Smooth muscle cell (in vitro differentiated cells): ENCODE results near the gene NPHP4. TPM values are rescaled to one million over a fixed set of nuclear protein-coding genes. Genes with fewer than 3 reads are reported as not detected.

Experiments
- DNase-seq: peaks from one replicate; lab custom pipeline; 2025; ENCODE audit not compliant: unreplicated experiment; lab: John Stamatoyannopoulos, UW
- H2AFZ ChIP-seq: fragments of 200-600 bp; sonication (generic); 2 replicates; pipeline ENCODE4 v1.6.0; 2016; ENCODE audit warnings: antibody characterized with exemption, low read depth, mild to moderate bottlenecking
- H3F3A ChIP-seq: fragments of 200-600 bp; sonication (generic); 2 replicates; pipeline ENCODE4 v1.6.0; 2017; ENCODE audit warnings: antibody characterized with exemption, low read depth
- H3K27ac ChIP-seq: fragments of 200-600 bp; sonication (generic); 2 replicates; pipeline ENCODE4 v1.5.1; 2016; ENCODE audit warnings: low read depth, mild to moderate bottlenecking
- H3K27me3 ChIP-seq: fragments of 200-600 bp; sonication (generic); 2 replicates; pipeline ENCODE4 v1.6.1; 2016; ENCODE audit warnings: low read depth, mild to moderate bottlenecking
- H3K36me3 ChIP-seq: fragments of 200-600 bp; sonication (generic); 2 replicates; pipeline ENCODE4 v1.5.1; 2016; ENCODE audit warnings: low read depth
- H3K4me1 ChIP-seq: fragments of 200-600 bp; sonication (generic); 2 replicates; pipeline ENCODE4 v1.5.1; 2016; ENCODE audit warnings: low read depth
- H3K4me2 ChIP-seq: fragments of 200-600 bp; sonication (generic); 2 replicates; pipeline ENCODE4 v1.6.0; 2016; ENCODE audit warnings: mild to moderate bottlenecking
- H3K4me3 ChIP-seq: fragments of 200-600 bp; sonication (generic); 2 replicates; pipeline ENCODE4 v1.5.1; 2016; ENCODE audit warnings: mild to moderate bottlenecking
- H3K79me2 ChIP-seq: fragments of 200-600 bp; sonication (generic); 2 replicates; pipeline ENCODE4 v1.6.0; 2016; ENCODE audit warnings: low read depth, mild to moderate bottlenecking
- H3K9ac ChIP-seq: fragments of 200-600 bp; sonication (generic); 2 replicates; pipeline ENCODE4 v1.6.0; 2016; ENCODE audit warnings: low read depth
- H3K9me3 ChIP-seq: fragments of 200-600 bp; sonication (generic); replicated peaks from 2 replicates; pipeline ENCODE4 v1.5.1; 2016; ENCODE audit warnings: low read depth
- H4K20me1 ChIP-seq: fragments of 200-600 bp; sonication (generic); 2 replicates; pipeline ENCODE4 v1.6.0; 2016; ENCODE audit warnings: low read depth
- CTCF ChIP-seq: fragments of 200-600 bp; sonication (generic); IDR thresholded peaks from 2 replicates; pipeline ENCODE4 v1.5.1; 2017; ENCODE audit warnings: borderline replicate concordance, mild to moderate bottlenecking, antibody characterized with exemption; ENCODE audit not compliant: insufficient read depth, poor library complexity, severe bottlenecking
- WGBS: methylation state at CpG from one replicate; pipeline ENCODE4 v1.1.7; 2016; ENCODE audit warnings: low lambda C conversion rate; 5-methylcytosine and 5-hydroxymethylcytosine counted together
- polyA plus RNA-seq: library from polyadenylated mRNA; unstranded; fragments of >200 nt; fragmentation: Nextera tagmentation; extraction: Ambion mirVana; gene quantifications from 2 replicates; pipeline ENCODE4 v1.2.1, GENCODE V29; 2016
- total RNA-seq: library from RNA; depleted of rRNA; stranded (reverse); fragments of >200 nt; gene quantifications from 2 replicates; pipeline ENCODE4 v1.2.3, GENCODE V29; 2014

NPHP4 gene
- total and polyA plus RNA-seq, 2 experiments from 2014 or later = 5.4 to 8.4 TPM

- Histone ChIP-seq H3K9me3 (no peaks in the 10 kb centered on the region), H3K9ac (no peak overlapping the region), H3K79me2 (no peaks in the 10 kb centered on the region), H3F3A (no peaks in the 10 kb centered on the region), H3K36me3 (no peaks in the 10 kb centered on the region), H4K20me1 (peaks cover 6% of the 10 kb centered on the region), H3K4me3 (no peak overlapping the region), H3K4me2 (no peak overlapping the region), H3K27me3 (no peaks in the 10 kb centered on the region), H3K4me1 (no peaks in the 10 kb centered on the region), H3K27ac (no peak overlapping the region), H2AFZ (no peak overlapping the region)
- TF ChIP-seq CTCF = peak; percentile 66
- no peak for DNase-seq
- WGBS = 61% methylated on average over 11 of the region's 11 CpGs
These were observed 76.3 kb downstream of the NPHP4 start for GRCh38 chr1:5915587-5916571.

- no peaks in the 10 kb centered on the region for H3K79me2 ChIP-seq
- 92% methylated on average over 14 of the region's 14 CpGs for WGBS
- H3K9ac ChIP-seq = no peak overlapping the region
- TF ChIP-seq CTCF = no peak
- H3K9me3 ChIP-seq = no peaks in the 10 kb centered on the region
- no peak overlapping the region for H2AFZ ChIP-seq
- H3K4me1 ChIP-seq = no peaks in the 10 kb centered on the region
- DNase-seq = no peak
- no peak overlapping the region for H3K27ac ChIP-seq
- no peak overlapping the region for H3K4me3 ChIP-seq
- no peaks in the 10 kb centered on the region for H3K36me3 ChIP-seq
- H3K4me2 ChIP-seq = no peak overlapping the region
- peaks cover 6% of the 10 kb centered on the region for H4K20me1 ChIP-seq
- H3F3A ChIP-seq = no peaks in the 10 kb centered on the region
- no peaks in the 10 kb centered on the region for H3K27me3 ChIP-seq
These were observed 77.4 kb downstream of the NPHP4 start for GRCh38 chr1:5914676-5915365.

GRCh38 chr1:5913876-5914275 is 78.3 kb downstream of the NPHP4 start:
- no peak for TF ChIP-seq CTCF
- no peaks in the 10 kb centered on the region for H3K79me2 ChIP-seq
- no peaks in the 10 kb centered on the region for H3F3A ChIP-seq
- peaks cover 6% of the 10 kb centered on the region for H4K20me1 ChIP-seq
- H3K4me3 ChIP-seq = no peak overlapping the region
- no peaks in the 10 kb centered on the region for H3K36me3 ChIP-seq
- peak overlapping the region; percentile 40 for H3K4me2 ChIP-seq
- no peaks in the 10 kb centered on the region for H3K4me1 ChIP-seq
- no peak overlapping the region for H3K9ac ChIP-seq
- no peak overlapping the region for H3K27ac ChIP-seq
- WGBS = 97% methylated on average over 10 of the region's 10 CpGs
- no peaks in the 10 kb centered on the region for H3K9me3 ChIP-seq
- DNase-seq = no peak
- H3K27me3 ChIP-seq = no peaks in the 10 kb centered on the region
- H2AFZ ChIP-seq = no peak overlapping the region
